ENCODE measurements around the gene BTNL9.
A peak's percentile ranks its signal among the peaks of the same experiment; 100 is the strongest.
"Not testable (repeated sequence)": the region's sequence is repeated elsewhere in the genome, so short reads cannot be mapped to it uniquely, and the experiment has no call there.

Gene BTNL9

GRCh38 chr5:181101030-181101641, 61.1 kb downstream of the BTNL9 start:
- not testable (repeated sequence) for DNase-seq

GRCh38 chr5:181101930-181102674, 62.0 kb downstream of the BTNL9 start:
- DNase-seq, result not testable (repeated sequence)

- DNase-seq, result peak; percentile 45
These were observed 64.1 kb downstream of the BTNL9 start for GRCh38 chr5:181104259-181104568.

- not testable (repeated sequence) for DNase-seq
These were observed 64.7 kb downstream of the BTNL9 start for GRCh38 chr5:181104606-181105390.

- DNase-seq, result no peak
These were observed 65.4 kb downstream of the BTNL9 start for GRCh38 chr5:181105391-181106025.

GRCh38 chr5:181107699-181108098, 67.6 kb downstream of the BTNL9 start:
- no peak for DNase-seq

- DNase-seq, result no peak
These were observed 68.6 kb downstream of the BTNL9 start for GRCh38 chr5:181108578-181109165.

- DNase-seq, result no peak
These were observed 69.5 kb downstream of the BTNL9 start for GRCh38 chr5:181109489-181110013.

- DNase-seq, result no peak
These were observed 70.9 kb downstream of the BTNL9 start for GRCh38 chr5:181111010-181111409.

All from retina (tissue), 1 donor.